HTERT RPE-1 (cell line): ENCODE measurements around the gene ENDOG.
"Not testable (repeated sequence)": the region's sequence is repeated elsewhere in the genome, so short reads cannot be mapped to it uniquely, and the experiment has no call there.

Experiments used
- in situ Hi-C: fragments of 300-500 bp; cut with MboI; formaldehyde crosslinking; loops from 4 replicates; pipeline ENCODE4 v1.14.3; 2020; ENCODE audit warnings: low sequenced_read_pairs

The ENDOG gene

DNA sequence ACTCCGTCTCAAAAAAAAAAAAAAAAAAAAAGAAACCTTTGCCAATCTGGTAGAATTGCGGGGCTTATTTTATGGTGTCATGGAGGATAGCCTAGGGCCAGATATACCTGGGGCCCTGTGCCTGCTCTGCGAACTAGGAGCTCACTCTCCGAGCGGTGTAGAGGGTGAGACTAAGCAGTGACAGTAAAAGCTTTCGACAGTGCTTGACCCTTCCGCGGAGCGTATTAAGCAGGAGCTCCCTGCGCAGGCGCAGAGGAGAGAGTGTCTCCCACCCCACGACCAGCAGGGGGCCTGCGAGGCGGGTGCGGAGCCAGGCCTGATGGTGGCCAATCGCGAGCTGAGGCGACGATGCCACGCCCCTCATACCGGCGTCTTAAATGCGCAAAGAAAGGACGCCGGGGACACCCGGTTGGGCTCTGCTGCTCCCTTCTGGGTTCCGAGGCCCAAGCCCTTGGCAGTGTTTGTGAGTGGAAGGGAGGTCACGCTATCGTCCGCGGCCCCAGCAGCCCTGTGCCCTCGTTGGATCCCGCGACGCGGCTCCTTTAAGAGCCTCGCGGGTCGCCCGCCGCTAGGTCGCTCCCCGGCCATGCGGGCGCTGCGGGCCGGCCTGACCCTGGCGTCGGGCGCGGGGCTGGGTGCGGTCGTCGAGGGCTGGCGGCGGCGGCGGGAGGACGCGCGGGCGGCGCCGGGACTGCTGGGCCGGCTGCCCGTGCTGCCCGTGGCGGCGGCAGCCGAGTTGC lies at the start of gene ENDOG:
TSS of gene ENDOG (plus strand) at position 402 of the 740 bp plus-strand sequence. CDS start at position 587, 185 bp downstream.
- in situ Hi-C loops, result no loop called here

DNA sequence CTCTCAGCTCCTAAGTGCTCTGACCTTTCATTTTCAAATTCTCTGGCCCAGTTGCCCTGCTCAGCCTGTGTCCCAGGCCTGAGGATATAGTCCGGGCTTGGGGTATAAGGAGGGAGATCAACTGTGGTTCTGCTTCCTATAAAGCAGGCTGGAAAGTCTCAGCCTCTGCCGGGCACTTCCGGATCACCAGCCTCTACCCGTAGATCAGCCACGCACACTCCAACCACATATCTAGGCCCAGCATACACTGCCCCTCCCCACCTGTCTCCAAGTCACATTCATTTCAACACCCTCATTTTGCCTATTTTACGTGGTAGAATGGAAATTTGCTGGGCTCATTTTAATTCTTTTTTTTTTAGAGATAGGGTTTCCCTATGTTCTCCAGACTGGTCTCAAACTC lies 49.7 kb upstream of the ENDOG start:
- in situ Hi-C loops, result no loop called here

DNA sequence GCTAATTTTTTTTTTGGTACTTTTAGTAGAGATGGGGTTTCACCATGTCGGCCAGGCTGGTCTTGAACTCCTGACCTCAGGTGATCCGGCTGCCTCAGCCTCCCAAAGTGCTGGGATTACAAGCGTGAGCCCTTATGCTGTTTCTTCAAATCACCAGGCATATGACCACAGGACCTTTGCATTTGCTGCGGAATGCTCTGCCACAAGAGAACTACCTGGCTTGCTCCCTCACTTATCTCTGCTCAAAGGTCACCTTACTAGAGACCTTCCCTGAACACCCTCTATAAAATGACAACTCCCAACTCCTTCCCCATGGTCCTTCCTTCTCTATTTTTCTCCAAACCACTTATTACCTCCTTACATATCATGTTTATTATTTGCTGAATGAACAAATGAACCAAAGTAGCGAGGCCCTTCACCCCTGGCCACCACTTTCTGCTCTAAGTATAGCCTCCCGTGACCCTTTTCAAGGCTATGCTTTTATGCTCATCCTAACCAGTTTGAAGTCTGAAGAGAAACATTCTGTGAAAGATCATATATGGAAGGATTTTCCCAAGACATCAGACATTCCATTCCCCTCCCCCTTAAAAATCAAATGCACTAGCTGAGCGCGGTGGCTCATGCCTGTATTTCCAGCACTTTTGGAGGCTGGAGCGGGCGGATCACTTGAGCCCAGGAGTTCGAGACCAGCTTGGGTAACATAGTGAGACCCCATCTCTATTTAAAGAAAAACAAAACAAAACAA lies 47.8 kb upstream of the ENDOG start:
- in situ Hi-C loops, result no loop called here

- in situ Hi-C loops, result no loop called here
Measured at GRCh38 chr9:128771094-128771721, 47.1 kb upstream of the ENDOG start.

DNA sequence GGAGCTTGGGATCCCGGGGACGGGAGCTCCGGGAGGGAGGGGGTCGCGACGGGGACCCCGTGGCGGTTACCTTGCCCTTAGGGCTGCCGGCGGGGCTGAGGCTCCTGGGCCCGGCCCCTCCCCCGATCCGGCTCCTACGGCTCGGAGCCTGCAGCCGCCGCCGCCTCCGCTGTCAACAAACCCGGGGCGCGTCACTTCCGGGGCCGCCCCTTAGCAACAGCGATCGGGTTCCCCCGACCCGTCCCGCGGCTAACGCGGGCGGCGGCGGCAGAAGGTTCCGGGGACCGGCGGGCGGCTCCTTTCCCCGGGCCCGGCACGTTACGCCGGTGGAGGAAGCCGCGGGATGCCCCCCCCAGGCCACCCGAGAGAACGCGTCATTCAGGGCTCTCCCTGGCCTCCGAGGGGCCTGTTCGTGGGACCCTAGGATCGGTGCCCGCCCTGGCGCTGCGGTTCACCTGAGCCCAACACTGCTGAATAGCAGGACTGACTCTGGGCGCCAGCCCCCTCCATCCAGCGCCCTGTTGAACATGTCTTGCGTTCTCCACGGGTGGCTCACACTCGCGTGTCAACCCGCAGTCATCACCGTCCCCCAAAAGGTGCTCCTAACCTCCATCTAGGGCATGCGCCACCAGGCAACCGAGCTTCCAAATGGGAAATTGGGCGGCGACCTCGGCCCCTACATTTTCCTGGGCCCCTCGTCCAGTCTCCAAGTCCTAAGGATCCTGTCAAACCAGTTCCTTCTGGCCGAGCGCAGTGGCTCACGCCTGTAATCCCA lies 46.4 kb upstream of the ENDOG start, which contains the start of gene ZER1:
TSS of gene ZER1 (minus strand) at position 183 of the 775 bp plus-strand sequence. CDS start 16,362 bp downstream, outside the sequence.
- in situ Hi-C loops, result no loop called here

DNA sequence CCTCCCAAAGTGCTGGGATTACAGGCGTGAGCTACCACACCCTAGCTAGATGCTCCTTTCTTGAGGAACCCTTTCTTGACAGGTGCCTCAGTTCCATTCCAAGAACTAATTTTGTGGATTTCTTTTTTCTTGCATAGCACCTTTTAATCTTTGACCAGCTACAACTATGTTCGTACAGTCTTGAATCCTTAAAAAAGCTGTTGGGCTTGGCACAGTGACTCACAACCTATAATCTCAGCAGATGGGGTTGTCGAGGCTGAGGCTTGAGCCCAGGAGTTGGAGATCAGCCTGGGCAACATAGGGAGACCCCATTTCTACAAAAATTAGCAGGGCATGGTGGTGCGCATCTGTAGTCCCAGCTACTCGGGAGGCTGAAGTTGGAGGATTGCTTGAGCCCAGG lies 45.3 kb upstream of the ENDOG start:
- in situ Hi-C loops, result no loop called here

DNA sequence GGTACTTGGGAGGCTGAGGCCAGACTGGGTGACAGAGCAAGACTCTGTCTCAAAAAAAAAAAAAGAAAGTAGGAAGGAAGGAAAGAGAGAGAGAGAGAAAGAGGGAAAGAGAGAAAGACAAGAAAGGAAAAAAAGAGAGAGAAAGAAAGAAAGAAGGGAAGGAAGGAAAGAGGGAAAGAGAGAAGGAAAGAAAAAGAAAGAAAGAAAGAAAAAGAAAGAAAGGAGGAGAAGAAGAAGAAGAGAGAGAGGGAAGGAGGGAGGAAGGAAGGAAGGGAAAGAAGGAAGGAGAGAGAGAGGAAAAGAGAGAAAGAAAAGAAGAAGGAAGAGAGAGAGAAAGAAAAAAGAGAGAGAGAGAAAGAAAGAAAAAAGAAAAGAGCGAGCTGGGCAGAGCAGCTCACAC lies 43.5 kb upstream of the ENDOG start:
- in situ Hi-C loops, result no loop called here

DNA sequence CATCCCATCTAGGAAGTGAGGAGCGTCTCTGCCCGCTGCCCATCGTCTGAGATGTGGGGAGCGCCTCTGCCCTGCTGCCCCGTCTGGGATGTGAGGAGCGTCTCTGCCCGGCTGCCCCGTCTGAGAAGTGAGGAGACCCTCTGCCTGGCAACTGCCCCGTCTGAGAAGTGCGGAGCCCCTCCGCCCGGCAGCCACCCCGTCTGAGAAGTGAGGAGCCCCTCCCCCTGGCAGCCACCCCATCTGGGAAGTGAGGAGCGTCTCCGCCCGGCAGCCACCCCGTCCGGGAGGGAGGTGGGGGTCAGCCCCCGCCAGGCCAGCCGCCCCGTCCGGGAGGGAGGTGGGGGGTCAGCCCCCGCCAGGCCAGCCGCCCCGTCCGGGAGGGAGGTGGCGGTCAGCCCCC lies 38.2 kb upstream of the ENDOG start:
- in situ Hi-C loops, result not testable (repeated sequence)

DNA sequence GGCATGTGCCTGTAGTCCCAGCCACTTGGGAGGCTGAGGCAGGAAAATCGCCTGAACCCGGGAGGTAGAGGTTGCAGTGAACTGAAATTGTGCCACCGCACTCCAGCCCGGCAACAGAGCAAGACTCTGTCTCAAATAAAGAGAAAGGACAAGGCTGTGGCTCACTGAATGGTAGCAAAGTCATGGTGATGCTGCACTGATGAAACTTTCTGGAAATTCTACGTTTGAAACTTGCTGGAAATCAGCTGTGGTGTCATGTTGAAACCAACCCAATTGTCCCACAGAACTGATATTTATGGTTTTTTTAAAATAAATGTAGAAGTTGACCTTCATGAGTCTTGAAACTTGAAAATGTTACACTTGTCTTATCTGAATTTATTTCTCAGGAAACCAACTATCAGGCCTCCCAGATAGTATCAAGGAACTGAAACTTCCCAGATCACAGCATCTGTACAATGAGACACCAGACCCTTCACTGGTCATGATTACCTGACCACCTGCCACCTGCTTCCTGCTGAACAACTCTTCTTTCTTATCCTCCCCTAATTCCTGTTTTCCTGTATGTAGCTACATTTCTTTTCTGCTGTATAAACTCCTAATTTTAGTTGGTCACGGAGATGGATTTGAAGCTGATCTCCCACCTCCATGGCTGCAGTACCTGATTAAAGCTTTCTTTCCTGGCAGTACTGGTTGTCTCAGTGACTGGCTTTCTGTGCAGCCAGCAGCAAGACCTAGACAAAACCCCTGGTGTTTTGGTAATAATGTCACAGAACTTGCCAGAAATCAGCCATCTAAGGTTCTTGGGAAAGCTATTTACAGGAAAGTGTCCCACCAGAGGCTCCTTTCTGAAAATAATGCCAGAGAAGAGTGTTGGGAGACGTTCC lies 36.9 kb upstream of the ENDOG start:
- in situ Hi-C loops, result no loop called here

GRCh38 chr9:128782669-128783068 lies 35.6 kb upstream of the ENDOG start:
- in situ Hi-C loops, result no loop called here

DNA sequence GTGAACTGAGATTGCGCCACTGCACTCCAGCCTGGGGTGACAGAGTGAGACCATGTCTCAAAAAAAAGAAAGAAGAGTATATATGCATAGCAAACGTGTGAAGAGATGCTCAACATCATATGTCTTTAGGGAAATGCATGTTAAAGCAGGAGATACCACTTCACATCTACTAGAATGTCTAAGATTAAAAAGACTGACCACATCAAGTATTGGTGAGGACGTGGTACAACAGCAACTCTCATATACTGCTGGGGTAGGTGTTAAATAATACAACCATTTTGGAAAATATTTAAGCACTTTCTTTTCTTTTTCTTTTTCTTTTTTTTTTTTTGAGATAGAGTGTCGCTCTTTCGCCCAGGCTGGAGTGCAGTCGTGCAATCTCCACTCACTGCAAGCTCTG lies 32.9 kb upstream of the ENDOG start:
- in situ Hi-C loops, result no loop called here

GRCh38 chr9:128786681-128787601 lies 31.4 kb upstream of the ENDOG start, which contains the start of gene TBC1D13:
Gene TBC1D13, plus strand, starts transcription at chr9:128787253. Its CDS starts 101 bp downstream, at chr9:128787354.
- in situ Hi-C loops, result no loop called here

DNA sequence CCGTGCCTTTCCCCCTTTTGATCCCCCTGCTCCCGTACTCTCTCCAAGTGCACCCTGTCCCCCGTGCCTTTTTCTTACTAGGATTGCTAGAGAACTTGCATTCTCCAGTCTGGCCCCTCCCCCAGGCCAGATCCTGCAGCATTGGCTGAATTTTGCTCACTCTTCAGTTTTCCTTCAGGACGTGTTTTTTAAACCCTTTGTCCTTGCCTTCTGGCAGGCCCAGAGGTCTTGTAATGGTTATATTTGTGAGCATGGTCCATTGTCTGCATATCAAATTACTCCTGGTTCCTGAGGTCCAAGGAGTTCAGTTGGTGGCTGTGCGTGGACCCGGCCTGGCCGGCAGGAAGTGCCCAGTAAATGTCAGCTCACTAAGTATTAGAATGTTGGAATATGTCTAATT lies 30.6 kb upstream of the ENDOG start:
- in situ Hi-C loops, result no loop called here

- in situ Hi-C loops, result no loop called here
Measured at GRCh38 chr9:128788445-128788844, 29.9 kb upstream of the ENDOG start.

DNA sequence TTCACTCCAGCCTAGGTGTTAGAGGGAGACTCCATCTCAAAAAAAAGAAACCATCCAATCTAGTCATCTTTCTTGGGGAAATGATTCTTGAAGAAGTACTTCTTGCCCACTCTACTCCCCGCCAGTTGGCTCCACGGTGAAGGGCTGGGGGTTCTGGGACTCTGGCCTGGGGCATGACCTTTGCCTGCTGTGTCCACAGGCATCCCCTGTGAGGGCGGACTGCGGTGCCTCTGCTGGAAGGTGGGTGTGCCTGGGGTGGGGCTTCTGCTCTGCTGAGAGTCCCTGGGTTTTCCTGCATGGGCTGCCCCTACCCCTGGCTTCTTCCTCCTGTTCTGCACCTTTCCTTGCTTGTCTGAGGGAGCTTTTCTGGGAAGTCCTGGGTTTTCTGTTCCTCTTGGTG lies 27.8 kb upstream of the ENDOG start:
- in situ Hi-C loops, result no loop called here

GRCh38 chr9:128792134-128792533 lies 26.2 kb upstream of the ENDOG start:
- in situ Hi-C loops, result no loop called here

- in situ Hi-C loops, result no loop called here
Measured at GRCh38 chr9:128792978-128793686, 25.2 kb upstream of the ENDOG start.

DNA sequence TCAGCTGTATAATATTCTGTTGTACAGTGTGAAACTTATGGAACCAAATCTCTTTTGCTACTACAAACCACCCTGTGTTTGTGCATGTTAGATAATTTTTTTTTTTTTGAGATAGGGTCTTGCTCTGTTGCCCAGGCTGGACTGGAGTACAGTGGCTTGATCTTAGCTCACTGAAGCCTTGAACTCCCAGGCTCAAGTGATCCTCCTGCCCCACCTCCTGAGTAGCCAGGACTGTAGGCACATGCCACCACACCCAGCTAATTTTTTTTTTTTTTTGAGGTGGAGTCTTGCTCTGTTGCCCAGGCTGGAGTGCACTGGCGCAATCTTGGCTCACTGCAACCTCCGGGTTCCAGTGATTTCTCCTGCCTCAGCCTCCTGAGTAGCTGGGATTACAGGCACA lies 23.3 kb upstream of the ENDOG start:
- in situ Hi-C loops, result not testable (repeated sequence)
